ENCODE data around the gene ACADS.
A peak's percentile ranks its signal among the peaks of the same experiment; 100 is the strongest.
"Not testable (repeated sequence)": the region's sequence is repeated elsewhere in the genome, so short reads cannot be mapped to it uniquely, and the experiment has no call there.

Gene ACADS

DNA sequence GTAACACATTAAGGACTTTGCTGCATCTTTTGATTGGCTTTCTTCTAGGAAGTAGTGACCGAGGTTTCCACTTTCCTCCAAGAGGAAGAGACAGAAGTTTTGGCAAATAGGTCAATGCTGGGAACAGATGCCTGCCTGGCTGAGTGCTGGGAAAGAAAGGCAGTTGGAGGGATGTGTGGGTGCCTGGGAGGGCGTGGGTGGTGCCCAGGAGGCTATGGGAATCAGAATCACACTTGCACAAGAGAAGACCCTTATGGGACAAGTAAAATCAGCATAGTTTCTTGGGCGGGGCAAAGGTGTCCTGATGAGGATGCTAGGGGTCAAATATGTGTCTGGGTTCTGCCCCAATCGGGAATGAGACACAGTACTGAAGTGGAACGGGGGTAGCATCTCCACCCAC lies 906 bp upstream of the ACADS start:
- Mint-ChIP-seq H3K27ac (no peak overlapping the region), H3K27me3 (no peaks in the 10 kb centered on the region), H3K4me3 (peak overlapping the region; percentile 95), H3K36me3 (peaks cover 43% of the 10 kb centered on the region), H3K4me1 (peaks cover 28% of the 10 kb centered on the region), H3K9me3 (no peaks in the 10 kb centered on the region)
- CTCF ChIA-PET, result interaction anchor here (0.6 to 1.2 kb wide), 2 partner anchors 76 to 372 kb away, joined by 3 to 5 read pairs; no protein-coding TSS in a partner anchor
- DNase-seq, result no peak

- peak overlapping the region; percentile 95 for H3K4me3 Mint-ChIP-seq
- no peak for DNase-seq
- peaks cover 25% of the 10 kb centered on the region for H3K4me1 Mint-ChIP-seq
- CTCF ChIA-PET, result interaction anchor here (0.6 to 1.2 kb wide), 3 partner anchors 11 to 372 kb away, joined by 3 to 5 read pairs (median 4); no protein-coding TSS in a partner anchor
- no peak overlapping the region for H3K27ac Mint-ChIP-seq
- H3K36me3 Mint-ChIP-seq, result peaks cover 40% of the 10 kb centered on the region
- H3K27me3 Mint-ChIP-seq, result no peaks in the 10 kb centered on the region
- H3K9me3 Mint-ChIP-seq, result no peaks in the 10 kb centered on the region
Measured at GRCh38 chr12:120725151-120725658, 421 bp upstream of the ACADS start.

DNA sequence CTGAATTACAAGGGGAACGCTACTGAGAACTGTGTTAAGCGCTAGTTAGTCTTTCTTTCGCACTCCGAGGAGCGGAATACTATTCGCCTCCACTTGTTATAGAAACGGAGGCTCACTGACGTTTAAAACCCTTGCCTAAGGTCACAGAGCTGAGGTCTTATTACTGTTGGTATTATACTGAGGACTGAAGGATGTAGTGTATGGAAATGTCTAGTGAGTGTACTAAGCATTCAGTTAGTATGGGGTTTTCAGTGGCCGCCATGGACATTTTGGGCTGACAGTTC lies 826 bp downstream of the ACADS start:
- Mint-ChIP-seq H3K27ac (peak overlapping the region; percentile 76), H3K4me3 (peak overlapping the region; percentile 95), H3K36me3 (peaks cover 36% of the 10 kb centered on the region), H3K4me1 (peaks cover 25% of the 10 kb centered on the region), H3K27me3 (no peaks in the 10 kb centered on the region), H3K9me3 (no peaks in the 10 kb centered on the region)
- CTCF ChIA-PET, result no interaction called here
- no peak for DNase-seq

GRCh38 chr12:120726961-120727360 lies 1.3 kb downstream of the ACADS start:
- no peaks in the 10 kb centered on the region for H3K9me3 Mint-ChIP-seq
- peaks cover 36% of the 10 kb centered on the region for H3K36me3 Mint-ChIP-seq
- peak overlapping the region; percentile 95 for H3K4me3 Mint-ChIP-seq
- no peaks in the 10 kb centered on the region for H3K27me3 Mint-ChIP-seq
- DNase-seq, result no peak
- CTCF ChIA-PET, result no interaction called here
- H3K4me1 Mint-ChIP-seq, result peaks cover 25% of the 10 kb centered on the region
- no peak overlapping the region for H3K27ac Mint-ChIP-seq

DNA sequence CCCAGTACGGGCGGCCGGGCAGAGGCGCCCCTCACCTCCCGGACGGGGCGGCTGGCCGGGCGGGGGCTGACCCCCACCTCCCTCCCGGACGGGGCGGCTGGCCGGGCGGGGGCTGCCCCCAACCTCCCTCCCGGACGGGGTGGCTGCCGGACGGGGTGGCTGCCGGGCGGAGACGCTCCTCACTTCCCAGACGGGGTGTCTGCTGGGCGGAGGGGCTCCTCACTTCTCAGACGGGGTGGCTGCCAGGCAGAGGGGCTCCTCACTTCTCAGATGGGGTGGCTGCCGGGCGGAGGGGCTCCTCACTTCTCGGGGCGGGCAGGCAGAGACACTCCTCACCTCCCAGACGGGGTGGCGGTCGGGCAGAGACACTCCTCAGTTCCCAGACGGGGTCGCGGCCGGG lies 6.6 kb downstream of the ACADS start:
- DNase-seq, CTCF ChIA-PET: not testable (repeated sequence)

GRCh38 chr12:120733574-120733973 lies 7.9 kb downstream of the ACADS start:
- Mint-ChIP-seq H3K4me1 (no peaks in the 10 kb centered on the region), H3K36me3 (peaks cover 17% of the 10 kb centered on the region), H3K27ac (no peak overlapping the region), H3K9me3 (no peaks in the 10 kb centered on the region), H3K27me3 (no peaks in the 10 kb centered on the region), H3K4me3 (no peak overlapping the region)
- CTCF ChIA-PET, result no interaction called here
- DNase-seq, result no peak

More for the DNA sequence above, 6.6 kb downstream of the ACADS start:
- H3K27me3 Mint-ChIP-seq, H3K9me3 Mint-ChIP-seq, H3K27ac Mint-ChIP-seq, H3K4me3 Mint-ChIP-seq, H3K4me1 Mint-ChIP-seq: not testable (repeated sequence)
- H3K36me3 Mint-ChIP-seq, result peaks cover 21% of the 10 kb centered on the region

GRCh38 chr12:120734210-120734609 lies 8.6 kb downstream of the ACADS start:
- H3K27me3 Mint-ChIP-seq, result no peaks in the 10 kb centered on the region
- no peaks in the 10 kb centered on the region for H3K4me1 Mint-ChIP-seq
- no peak overlapping the region for H3K27ac Mint-ChIP-seq
- H3K4me3 Mint-ChIP-seq, result no peak overlapping the region
- DNase-seq, result no peak
- no peaks in the 10 kb centered on the region for H3K9me3 Mint-ChIP-seq
- CTCF ChIA-PET, result no interaction called here
- H3K36me3 Mint-ChIP-seq, result peaks cover 17% of the 10 kb centered on the region

GRCh38 chr12:120735181-120735580 lies 9.6 kb downstream of the ACADS start:
- Mint-ChIP-seq H3K4me1 (no peaks in the 10 kb centered on the region), H3K4me3 (no peak overlapping the region), H3K36me3 (peaks cover 13% of the 10 kb centered on the region), H3K9me3 (no peaks in the 10 kb centered on the region), H3K27ac (no peak overlapping the region), H3K27me3 (no peaks in the 10 kb centered on the region)
- no peak for DNase-seq
- CTCF ChIA-PET, result no interaction called here

- no peaks in the 10 kb centered on the region for H3K4me1 Mint-ChIP-seq
- no peaks in the 10 kb centered on the region for H3K9me3 Mint-ChIP-seq
- H3K4me3 Mint-ChIP-seq, result no peak overlapping the region
- no peaks in the 10 kb centered on the region for H3K27me3 Mint-ChIP-seq
- CTCF ChIA-PET, result no interaction called here
- no peak overlapping the region for H3K27ac Mint-ChIP-seq
- no peak for DNase-seq
- H3K36me3 Mint-ChIP-seq, result peaks cover 8% of the 10 kb centered on the region
Measured at GRCh38 chr12:120736404-120737331, 11.0 kb downstream of the ACADS start.

GRCh38 chr12:120737557-120738251 lies 12.1 kb downstream of the ACADS start:
- DNase-seq, result no peak
- CTCF ChIA-PET, result no interaction called here
- Mint-ChIP-seq H3K4me1 (no peaks in the 10 kb centered on the region), H3K27ac (no peak overlapping the region), H3K4me3 (no peak overlapping the region), H3K9me3 (no peaks in the 10 kb centered on the region), H3K36me3 (peaks cover 8% of the 10 kb centered on the region), H3K27me3 (no peaks in the 10 kb centered on the region)

GRCh38 chr12:120738252-120739030 lies 12.8 kb downstream of the ACADS start:
- CTCF ChIA-PET, result no interaction called here
- no peaks in the 10 kb centered on the region for H3K9me3 Mint-ChIP-seq

GRCh38 chr12:120739031-120739762 lies 13.6 kb downstream of the ACADS start:
- DNase-seq, result no peak
- H3K36me3 Mint-ChIP-seq, result peaks cover 2% of the 10 kb centered on the region
- H3K27me3 Mint-ChIP-seq, result no peaks in the 10 kb centered on the region
- no peak overlapping the region for H3K27ac Mint-ChIP-seq
- H3K4me3 Mint-ChIP-seq, result no peak overlapping the region
- H3K4me1 Mint-ChIP-seq, result no peaks in the 10 kb centered on the region
- H3K9me3 Mint-ChIP-seq, result no peaks in the 10 kb centered on the region
- CTCF ChIA-PET, result no interaction called here

More at GRCh38 chr12:120738252-120739030, 12.8 kb downstream of the ACADS start:
- DNase-seq, result no peak
- Mint-ChIP-seq H3K36me3 (peaks cover 7% of the 10 kb centered on the region), H3K27me3 (no peaks in the 10 kb centered on the region), H3K4me3 (no peak overlapping the region), H3K4me1 (no peaks in the 10 kb centered on the region), H3K27ac (no peak overlapping the region)

DNA sequence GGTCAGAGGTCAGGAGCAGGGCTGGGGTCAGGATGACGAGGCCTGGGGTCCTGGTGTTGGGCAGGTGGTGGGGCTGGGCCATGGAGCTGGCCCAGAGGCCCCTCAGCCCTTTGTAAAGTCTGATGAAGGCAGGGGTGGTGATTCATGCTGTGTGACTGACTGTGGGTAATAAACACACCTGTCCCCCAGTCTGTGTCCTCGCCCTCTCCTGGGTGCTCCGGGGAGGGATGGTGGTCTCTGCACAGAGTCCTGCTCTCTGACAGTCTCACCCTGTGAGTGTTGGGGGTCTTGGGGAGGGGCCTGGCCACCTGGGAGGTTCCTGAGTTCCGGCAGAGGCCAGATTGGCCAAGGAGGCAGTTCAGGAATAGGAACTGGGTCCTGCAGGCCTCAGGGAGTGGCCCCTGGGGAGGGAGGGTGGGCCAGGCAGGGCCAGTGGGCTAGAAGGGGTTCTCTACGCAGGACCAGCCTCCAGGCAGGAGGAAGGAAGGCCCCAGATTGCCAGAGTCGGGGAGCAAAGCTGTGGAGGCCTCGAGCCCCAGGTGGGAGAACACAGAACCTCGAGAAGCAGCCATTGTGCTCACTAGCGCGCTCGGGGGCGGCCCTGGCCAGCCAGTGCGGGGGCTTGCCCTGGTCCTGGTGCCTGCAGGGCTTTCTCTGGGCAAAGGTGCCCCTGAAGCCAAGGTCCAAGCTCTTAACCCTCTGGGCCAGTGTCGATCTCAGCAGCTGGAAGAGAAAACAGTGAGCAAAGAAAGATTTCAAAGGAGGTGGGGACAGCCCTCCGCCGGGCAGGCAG lies 14.4 kb downstream of the ACADS start:
- H3K36me3 Mint-ChIP-seq, result no peaks in the 10 kb centered on the region
- CTCF ChIA-PET, result no interaction called here
- H3K9me3 Mint-ChIP-seq, result no peaks in the 10 kb centered on the region
- no peaks in the 10 kb centered on the region for H3K4me1 Mint-ChIP-seq
- H3K27ac Mint-ChIP-seq, result no peak overlapping the region
- no peaks in the 10 kb centered on the region for H3K27me3 Mint-ChIP-seq
- H3K4me3 Mint-ChIP-seq, result no peak overlapping the region
- DNase-seq, result no peak

Measured in activated naive CD4-positive, alpha-beta T cell treated with anti-CD3 and anti-CD28 coated beads, Interleukin-2, amount 10 ng/mL, durations not matched to agents 7 days and 5 days (primary cell).